GDM1 (cell line): ENCODE results near the gene UTS2R.
"Not testable (repeated sequence)": the region's sequence is repeated elsewhere in the genome, so short reads cannot be mapped to it uniquely, and the experiment has no call there.

Source experiments
- DNase-seq: peaks from one replicate; lab custom pipeline; 2025; lab: John Stamatoyannopoulos, UW

The UTS2R gene

DNA sequence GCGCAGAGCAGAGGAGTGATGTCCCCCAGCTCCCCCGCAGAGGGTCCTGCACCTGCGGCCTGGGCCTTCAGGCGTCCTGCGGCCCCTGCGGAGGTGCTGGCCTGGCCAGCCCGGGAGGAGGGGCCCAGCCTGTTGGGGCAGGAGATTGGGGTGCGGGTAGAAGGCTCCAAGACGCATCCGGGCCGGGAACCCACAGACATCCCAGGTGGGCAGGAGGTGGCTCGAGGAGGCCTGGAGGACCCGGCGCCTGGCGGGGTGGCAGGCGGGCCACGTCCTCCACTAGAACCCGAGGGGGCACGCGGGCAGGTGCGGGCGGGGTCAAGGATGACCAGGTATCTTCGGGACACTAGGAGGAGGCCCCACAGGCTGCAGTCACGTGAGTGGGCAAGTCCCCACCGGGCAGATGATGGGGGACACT is 37.4 kb upstream of the UTS2R start:
- DNase-seq: no peak

DNA sequence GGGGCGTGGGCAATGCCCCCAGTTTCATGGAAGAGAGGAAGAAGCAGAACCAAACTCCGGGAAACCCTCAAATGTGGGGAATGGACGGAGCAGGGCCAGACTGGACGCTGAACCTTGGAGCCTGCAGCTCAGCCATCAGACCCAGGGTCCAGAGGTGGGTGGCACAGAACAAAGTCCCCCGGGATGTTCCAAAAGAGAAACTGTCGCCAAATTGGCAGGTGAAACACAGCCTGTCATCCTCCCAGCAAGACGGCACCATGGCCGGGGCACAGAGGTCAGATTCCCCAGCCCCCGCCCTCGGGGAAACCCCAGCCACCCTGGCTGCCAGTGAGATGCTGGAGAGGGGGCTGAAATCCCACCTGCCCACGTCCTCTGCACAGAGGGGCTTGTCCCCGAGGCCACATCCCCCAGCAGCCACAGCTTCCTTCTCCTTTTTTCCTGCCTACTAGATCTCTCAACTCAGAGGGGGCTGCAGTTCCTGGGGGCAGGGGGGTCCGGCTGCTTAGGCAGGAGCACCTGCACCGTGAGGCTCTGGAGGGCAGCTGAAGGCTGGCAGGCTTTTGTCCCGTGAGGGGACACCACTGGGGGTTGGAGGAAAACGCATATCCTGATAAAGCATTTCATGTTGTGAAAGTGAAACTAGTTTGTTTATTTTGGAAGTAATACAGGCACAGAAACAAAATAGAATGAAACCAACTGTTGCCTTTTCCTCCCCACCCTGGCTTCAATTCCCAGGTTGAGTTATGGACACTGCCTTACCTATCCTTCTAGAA is 36.8 kb upstream of the UTS2R start:
- peak; percentile 35 for DNase-seq

DNA sequence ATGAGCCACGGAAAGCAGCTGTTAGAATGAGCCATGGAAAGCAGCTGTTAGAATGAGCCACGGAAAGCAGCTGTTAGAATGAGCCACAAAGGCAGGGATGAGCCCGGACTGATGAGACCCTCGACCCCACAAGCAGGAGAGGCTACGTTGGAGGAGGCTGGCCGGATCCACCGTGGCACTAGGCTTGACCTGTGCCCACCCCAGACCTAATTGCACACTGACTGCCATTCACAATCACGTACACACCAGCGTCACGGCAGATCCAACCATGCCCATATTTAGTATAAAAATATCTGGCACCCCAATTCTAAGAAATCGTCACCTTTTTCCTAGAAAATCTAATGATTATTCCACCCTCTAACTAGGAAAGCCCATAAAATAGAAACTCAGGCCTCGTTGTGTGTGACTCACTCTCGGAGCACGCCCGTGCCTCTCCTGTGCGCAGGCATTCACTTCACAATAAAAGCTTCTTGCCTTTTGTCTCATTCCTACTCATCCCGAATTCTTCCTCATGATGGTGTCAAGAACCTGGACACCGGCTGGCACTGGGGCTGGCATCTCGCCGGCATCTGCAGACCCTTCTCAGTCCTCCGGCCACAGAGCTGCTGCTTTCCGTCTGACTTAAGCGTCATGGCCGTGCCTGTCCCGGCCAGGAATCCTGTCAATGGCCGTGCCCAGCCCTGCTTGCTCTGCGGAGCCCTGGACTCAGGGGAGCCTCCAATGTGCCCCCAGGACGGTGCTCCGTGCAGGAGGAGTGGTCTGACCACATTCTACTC is 32.5 kb upstream of the UTS2R start:
- DNase-seq: no peak

DNA sequence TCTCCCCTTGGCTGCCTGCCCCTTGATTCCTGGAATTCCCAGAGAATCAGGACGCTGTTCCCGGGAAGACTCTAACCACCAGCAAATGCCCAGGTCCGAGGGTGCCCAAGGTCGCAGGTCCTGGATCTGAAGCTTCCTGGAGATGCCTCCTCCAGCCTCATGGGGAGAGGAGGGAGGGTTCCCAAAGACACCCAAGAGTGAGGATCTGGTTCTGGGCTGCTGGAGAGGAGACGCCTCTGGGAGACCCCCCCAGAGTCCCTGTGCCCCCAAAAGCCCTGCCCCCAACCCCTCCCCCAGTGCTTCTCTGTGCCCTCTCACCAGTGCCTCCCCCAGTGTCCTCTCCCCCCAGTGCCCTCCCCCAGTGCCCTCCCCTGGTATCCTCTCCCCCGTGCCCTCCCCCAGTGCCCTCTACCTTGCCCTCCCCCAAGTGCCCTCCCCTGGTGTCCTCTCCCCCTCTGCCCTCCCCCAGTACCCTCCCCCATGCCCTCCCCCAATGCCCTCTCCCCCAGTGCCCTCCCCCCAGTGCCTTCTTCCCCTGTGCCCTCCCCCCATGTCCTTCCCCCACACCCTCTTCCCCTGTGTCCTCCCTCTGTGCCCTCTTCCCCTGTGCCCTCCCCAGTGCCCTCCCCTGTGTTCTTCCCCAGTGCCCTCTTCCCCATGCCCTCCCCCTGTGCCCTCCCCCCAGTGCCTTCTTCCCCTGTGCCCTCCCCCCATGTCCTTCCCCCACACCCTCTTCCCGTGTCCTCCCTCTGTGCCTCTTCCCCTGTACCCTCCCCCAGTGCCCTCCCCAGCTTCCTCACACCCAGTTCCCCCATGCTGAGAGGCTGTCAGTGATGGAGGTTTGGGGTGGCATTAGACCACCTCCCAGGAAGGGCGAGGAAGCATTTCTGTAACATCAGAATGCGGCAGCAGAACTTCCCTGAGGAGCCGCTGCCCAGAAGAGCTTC is 31.7 kb upstream of the UTS2R start:
- no peak for DNase-seq

DNA sequence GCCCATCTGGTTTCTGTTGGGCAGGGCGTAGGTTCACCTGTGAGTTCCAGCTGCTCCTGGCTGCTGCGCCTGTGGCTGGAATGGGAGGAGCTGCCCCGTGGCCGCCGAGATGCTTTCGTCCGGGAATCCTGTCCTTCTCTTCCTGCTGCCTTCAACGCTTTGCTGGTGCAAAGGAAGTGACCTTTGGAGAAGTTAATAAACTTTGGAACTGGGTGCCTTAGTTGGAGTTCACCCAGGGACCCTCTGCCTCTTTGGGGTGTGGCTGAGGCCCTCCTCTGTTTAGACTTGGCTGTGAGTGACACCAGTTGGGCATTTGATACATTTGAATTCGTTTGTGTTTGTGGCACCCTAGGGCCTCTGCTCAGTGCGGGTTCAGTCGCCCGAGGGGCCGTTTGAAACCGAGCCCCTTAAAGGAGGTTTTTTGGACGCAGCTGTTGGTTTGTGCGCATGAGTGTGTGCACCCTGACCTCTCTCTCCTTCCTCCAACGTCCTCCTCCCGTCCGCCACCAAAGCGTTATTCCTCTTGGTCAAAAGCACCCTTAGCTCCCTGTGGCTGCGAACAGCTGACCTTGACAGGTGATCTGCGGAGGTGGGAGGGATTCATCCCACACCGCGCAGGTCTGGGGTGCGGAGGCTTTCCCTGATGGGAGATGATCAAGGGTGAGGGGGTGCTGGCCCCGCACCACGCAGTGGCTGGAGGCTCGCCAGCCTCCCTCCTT is 29.0 kb upstream of the UTS2R start:
- no peak for DNase-seq

DNA sequence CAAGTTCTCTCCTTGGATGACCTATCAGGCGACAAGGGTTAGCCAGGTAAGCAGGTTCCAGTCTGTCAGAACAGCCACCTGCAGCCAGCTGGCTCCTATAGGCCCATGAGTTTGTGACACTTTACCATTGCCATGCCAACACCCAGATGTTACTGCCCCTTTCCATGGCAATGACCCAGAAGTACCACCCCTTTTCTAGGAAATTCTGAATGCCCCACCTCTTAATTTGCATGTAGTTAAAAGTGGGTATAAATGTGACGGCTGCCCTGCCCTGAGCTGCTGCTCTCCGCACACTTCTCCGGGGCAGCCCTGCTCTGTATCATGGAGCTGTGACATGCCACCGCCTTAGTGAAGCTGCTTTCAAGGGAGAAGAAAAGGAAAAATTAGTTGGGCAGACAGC is 28.0 kb upstream of the UTS2R start:
- no peak for DNase-seq

DNA sequence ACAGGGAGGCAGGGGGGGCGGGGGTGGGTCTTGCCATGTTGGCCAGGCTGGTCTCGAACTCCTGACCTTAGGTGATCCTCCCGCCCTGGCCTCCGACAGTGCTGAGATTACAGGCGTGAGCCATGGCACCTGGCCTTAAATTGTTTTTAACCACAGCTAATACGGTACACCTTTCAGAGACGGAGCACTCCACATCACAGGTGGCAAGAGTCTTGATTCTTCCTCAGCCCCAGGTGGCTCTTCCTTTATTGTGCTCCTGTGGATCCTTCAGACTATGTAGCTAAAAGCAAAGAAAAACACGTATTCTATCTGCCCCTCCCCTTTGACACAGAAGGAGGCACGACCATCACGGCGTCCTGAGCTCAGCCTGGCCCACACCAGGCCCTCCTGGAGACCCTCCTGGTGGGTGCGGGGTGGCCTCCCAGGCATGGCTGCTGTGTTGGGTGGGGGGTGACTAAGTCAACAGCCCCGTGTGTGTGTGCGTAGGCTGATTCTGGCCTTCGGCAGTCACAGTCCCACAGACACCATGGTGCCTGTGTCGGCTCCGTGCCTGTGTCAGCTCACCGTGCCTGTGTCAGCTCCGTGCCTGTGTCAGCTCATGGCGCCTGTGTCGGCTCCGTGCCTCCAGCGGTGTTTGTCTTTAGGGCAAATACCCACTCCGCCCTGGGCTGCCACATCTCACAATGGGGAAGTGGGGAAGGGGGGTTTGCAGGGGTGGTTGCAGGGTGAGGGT is 27.2 kb upstream of the UTS2R start:
- DNase-seq: no peak

DNA sequence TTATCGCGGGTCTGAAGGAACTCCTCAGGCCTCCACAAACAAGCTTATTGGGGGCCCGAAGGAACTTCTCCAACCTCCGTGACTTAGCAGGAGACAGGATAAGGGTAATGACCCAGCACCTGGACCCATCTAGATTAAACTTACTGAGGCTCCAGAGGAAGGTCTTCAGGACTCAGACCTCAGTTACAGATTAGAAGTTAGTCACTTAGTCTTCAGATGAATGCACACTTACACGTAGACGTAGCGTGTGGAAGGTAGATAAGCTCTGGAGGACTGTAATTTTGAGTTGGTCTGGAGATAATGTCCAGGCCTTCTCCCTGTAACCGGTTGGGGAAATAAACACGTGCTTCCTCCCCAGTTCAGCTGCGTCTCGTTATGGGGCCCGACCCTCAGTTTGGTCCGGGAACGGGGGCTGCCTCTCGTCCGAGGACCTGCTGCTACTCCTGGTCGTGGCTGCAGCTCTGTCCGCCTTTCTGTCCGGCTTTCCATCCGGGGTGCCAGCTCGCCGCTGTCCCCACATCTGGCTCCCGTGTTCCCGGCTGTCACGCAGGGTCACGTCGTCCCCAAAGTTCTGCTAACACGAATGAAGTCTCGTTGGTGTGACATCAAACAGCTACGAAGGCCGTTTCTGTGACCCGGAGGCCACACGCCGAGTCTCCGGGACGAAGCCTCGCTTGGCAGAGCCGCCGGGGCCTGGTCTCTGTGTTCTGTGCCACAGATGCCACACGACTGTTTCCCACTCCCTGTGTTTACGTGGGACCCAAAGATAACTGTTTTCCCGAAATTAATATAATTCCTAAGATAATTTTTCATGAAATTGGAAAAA is 26.2 kb upstream of the UTS2R start:
- no peak for DNase-seq

DNA sequence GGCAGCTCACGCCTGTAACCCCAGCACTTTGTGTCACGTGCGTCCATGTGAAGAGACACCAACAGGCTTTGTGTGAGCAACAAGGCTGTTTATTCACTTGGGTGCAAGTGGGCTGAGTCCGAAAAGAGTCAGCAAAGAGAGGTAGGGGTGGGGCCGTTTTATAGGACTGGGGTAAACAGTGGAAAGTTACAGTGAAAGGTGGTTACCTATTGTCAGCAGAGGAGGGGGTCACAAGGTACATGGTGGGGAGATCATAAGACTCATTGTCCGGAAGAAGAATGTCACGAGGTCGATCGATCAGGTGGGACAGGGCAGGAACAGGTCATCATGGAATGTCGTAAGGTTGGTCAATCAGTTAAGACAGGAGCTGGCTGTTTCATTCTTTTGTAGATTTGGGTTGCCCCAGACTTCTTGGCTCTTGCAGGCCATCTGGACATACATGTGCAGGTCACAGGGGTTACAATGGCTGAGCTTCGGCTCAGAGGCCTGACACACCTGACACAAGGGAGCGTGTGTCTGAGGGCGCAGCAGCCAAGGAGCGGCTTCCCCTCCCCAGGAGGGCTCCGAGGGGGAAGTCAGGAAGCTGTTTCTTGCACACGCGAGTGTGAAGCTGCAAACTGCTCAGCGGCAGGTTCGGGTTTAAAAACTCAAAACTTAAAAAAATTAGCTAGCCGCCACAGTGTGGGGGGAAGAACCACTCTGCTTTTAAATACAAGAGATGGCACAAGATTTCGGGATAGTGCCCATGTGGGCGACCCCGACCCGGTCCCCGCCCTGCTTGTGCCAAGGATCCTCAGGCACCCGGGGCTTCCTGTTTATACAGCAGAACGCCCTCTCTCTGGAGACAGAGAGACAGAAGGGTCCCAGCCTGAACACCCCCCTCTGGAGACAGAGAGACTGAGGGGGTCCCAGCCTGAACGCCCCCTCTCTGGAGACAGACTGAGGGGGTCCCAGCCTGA is 24.9 kb upstream of the UTS2R start:
- no peak for DNase-seq

DNA sequence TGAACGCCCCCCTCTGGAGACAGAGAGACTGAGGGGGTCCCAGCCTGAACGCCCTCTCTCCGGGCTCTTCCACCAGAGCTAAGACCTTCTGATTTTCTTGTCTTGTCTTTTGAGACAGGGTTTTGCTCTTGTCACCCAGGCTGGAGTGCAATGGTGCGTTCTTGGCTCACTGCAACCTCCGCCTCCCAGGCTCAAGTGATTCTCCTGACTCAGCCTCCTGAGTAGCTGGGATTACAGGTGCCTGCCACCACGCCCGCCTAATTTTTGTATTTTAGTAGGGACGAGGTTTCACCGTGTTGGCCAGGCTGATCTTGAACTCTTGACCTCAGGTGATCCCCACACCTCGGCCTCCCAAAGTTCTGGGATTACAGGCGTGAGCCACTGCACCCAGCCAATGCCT is 23.6 kb upstream of the UTS2R start:
- not testable (repeated sequence) for DNase-seq

DNA sequence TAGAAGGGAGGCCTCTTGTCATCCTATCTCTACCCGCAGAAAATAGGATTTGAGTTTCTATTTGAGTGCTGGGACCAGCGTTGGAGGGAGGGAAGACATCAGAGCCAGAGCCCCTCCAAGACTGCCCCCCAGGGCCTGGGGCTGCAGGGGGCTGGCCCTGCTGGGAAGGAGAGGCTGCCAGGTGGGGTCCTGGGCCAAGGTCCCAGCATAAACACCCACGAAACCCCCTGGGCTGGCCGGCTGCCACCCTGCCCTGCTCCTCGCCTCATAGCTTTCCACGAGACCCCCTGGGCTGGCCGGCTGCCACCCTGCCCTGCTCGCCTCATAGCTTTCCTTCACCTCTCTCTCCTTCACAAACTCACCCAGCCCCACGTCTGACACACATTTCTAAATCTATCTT is 23.1 kb upstream of the UTS2R start:
- no peak for DNase-seq

DNA sequence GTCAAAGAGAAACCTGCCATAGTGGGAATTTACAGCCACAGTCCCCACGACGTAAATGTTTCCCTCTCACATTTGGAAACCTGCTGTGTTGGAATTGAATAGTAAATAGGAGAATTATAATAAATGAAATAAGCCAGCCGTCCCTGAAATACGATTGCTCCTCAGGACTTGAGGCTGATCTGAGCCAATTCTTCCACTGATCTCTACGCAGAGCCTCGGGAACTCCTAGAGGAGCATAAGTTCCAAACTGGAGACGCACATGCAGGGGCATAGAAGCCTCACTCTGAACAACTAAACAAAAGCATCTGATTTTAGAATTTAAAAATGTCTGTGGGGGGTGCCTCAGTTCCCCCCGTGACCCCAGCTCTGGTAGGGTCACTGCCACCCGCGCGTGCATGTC is 22.7 kb upstream of the UTS2R start:
- DNase-seq: no peak

DNA sequence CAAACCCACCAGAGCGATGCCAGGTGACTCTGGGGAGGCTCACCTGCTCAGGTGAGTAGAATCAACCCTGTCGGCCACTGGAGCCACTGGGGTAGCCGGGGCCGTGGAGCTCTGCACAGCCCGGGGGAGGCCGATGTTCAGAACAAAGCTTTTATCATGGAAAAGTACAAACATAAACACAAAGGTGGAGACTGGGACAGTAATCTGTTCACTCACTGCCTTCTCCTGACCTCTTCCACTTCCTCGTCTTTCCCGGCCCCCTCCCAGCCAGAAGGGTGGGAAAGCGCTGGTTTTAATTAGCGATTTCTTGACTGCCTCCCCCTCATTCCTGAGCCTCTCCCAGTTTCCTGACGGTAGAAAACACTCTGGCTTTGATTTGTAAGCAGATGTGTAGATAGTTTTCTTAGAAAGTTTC is 22.3 kb upstream of the UTS2R start:
- no peak for DNase-seq

DNA sequence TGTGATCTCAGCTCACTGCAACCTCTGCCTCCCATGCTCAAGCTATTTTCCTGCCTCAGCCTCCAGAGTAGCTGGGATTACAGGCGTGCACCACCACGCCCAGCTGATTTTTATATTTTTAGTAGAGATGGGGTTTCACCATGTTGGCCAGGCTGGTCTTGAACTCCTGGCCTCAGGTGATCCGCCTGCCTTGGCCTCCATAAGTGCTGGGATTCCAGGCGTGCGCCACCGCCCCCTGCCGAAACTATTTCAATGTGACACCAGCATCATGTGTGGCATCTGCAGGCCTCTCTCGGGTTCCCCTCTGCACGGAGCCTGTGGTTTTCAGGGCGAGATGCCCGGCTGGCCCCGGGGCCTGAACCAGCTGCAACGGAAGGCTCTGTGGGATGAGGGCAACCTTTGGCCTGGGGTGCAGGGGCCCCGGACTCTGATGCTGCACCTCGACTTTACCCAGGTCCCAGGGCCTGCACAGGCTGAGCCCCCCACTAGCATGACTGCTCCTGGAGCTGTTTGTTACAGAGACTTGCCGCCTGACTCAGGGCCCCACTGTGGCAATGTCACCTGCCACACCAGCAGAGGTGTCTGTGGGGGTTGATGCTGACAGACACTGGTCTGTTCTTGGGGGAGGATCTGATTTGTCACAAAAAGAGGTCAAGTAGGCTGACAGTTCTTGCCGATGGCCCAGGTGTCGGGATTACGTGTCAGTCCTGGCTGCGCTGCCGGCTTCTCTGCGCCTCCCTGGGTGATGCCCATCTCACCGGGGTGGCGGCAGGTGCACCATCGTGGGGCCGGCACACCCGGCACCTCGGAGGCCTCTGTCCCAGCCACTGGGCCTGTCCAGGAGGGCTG is 21.2 kb upstream of the UTS2R start:
- DNase-seq: no peak

DNA sequence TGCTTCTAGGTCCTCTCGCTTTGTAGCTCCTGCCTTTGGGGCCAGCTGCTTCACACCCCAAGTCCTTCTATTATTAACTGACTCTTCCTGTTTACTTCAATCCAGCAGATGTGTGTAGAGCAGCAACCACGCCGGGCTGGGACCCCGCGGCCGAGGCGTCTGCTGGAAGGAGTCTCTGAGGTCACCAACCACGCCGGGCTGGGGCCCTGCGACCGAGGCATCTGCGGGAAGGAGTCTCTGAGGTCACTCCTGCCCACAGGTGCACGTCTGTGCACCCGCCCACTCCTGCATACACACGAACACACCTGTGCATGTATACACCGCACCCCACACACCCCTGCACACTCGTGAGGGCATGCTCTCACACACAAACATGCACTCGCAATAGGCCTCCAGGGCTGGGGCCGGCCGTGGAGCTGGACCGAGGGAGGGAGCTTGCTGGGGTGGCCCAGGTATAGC is 20.3 kb upstream of the UTS2R start:
- no peak for DNase-seq

DNA sequence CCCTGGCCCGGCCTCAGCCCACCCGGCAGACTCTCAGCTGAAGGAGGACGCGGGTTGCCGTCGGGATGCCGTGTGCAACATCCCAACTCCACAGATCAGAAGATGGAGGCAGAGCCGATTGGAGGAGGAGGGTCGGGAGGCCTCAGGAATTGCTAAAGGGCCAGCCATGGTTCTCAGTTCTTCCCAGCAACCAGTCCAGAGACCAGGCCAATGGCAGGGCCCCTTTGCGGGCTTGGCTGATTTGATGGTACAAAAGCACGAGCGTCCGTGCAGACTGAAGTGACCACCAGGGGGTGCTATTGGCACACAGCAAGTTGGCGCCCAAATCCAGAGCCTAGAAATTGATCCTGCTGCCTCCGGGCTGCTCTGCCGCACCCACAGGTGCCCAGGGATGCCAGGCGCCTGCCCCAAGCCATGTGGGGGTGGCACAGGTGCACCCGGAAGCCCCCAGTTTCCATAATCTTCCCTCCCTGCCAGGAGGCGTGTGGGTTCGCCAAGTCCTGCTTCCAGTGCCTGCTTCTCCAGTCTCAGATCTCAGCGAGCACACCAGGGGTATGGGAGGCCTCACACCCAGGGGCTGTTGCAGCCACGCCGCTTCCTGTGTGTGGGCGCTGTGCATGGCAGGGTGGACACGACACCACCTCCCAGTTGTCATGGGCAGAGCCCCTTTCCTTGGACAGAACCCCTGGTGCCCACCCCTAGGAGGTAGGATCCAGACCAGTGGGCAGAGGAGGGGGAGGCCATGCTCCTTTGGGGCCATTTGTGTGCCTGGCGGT is 19.7 kb upstream of the UTS2R start:
- peak; percentile 71 for DNase-seq

DNA sequence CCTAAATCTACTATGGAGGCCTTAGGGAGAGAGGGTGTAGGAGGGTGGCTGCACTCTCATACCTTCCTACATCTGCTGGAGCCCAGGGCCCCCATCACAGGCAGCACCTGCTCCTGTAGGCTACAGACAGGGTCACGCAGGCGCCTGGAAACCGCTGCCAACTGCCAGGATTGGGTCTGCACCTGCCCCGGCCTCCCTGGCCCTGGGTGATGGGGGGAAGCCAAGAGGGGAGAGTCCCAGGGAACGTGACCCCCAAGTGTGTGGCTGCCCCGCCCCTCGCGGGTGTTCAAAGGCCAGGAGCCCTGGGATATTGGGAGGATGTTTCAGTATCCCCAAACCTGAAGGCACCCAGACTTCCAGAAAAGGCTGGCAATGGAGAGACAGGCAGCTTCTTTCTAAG is 18.1 kb upstream of the UTS2R start:
- DNase-seq: no peak
